Calu3 (cell line): ENCODE results near the gene ZNF287. TPM values are rescaled to one million over a fixed set of nuclear protein-coding genes. Genes with fewer than 3 reads are reported as not detected.
"Not testable (repeated sequence)": the region's sequence is repeated elsewhere in the genome, so short reads cannot be mapped to it uniquely, and the experiment has no call there.

Source experiments
- BruUV-seq: library from RNA; stranded (reverse); fragments of 400-500 nt; replicated peaks from 2 replicates; lab custom pipeline; 2021; lab: Mats Ljungman, UMichigan
- CTCF ChIA-PET: fragments of 300-600 bp; sonication (Branson Sonifier 250); formaldehyde crosslinking; loops from one replicate; lab custom pipeline; 2022; ENCODE audit warnings: antibody characterized with exemption; lab: Charles Lee
- DNase-seq: peaks from one replicate; pipeline ENCODE4 v3.0.0; 2022
- H3K27ac Mint-ChIP-seq: one replicate; pipeline ENCODE4 v1.8.0; 2022; ENCODE audit warnings: mixed read lengths; ENCODE audit not compliant: unreplicated experiment
- H3K27me3 Mint-ChIP-seq: one replicate; pipeline ENCODE4 v1.8.0; 2022; ENCODE audit warnings: mixed read lengths; ENCODE audit not compliant: unreplicated experiment
- H3K36me3 Mint-ChIP-seq: one replicate; pipeline ENCODE4 v1.8.0; 2022; ENCODE audit warnings: mild to moderate bottlenecking, moderate library complexity, mixed read lengths; ENCODE audit not compliant: insufficient read depth, unreplicated experiment
- H3K4me1 Mint-ChIP-seq: one replicate; pipeline ENCODE4 v1.8.0; 2022; ENCODE audit warnings: mild to moderate bottlenecking, low read depth, mixed read lengths; ENCODE audit not compliant: unreplicated experiment
- H3K4me3 Mint-ChIP-seq: one replicate; pipeline ENCODE4 v1.8.0; 2022; ENCODE audit warnings: mild to moderate bottlenecking, low read depth, moderate library complexity, mixed read lengths; ENCODE audit not compliant: unreplicated experiment
- H3K9me3 Mint-ChIP-seq: one replicate; pipeline ENCODE4 v1.8.0; 2022; ENCODE audit warnings: low read depth, mixed read lengths; ENCODE audit not compliant: unreplicated experiment
- CTCF ChIP-seq: fragments of 200-600 bp; IDR thresholded peaks from one replicate; pipeline ENCODE4 v1.8.0; 2022; ENCODE audit warnings: antibody characterized with exemption; ENCODE audit not compliant: unreplicated experiment
- intact Hi-C: fragments of 100-400 bp; cut with micrococcal nuclease; formaldehyde crosslinking; loops from one replicate; pipeline ENCODE4 v1.10.0; 2022; ENCODE audit not compliant: unreplicated experiment
- total RNA-seq: library from RNA; stranded (reverse); gene quantifications from 2 replicates; pipeline ENCODE4 v1.2.3, GENCODE V29; 2022

Gene ZNF287
- total RNA-seq, 1 experiment from 2014 or later, result not detected

- intact Hi-C loops, result loop anchor here (2.0 kb wide), 1 partner anchor 454 kb away; no protein-coding TSS in a partner anchor
- Mint-ChIP-seq H3K36me3 (peaks cover 16% of the 10 kb centered on the region), H3K4me1 (no peaks in the 10 kb centered on the region), H3K4me3 (peak overlapping the region; percentile 90), H3K27ac (peak overlapping the region; percentile 88), H3K27me3 (no peaks in the 10 kb centered on the region), H3K9me3 (peaks cover 2% of the 10 kb centered on the region)
- TF ChIP-seq CTCF, result no peak
- BruUV-seq, result no TSS peak
- CTCF ChIA-PET, result no interaction called here
- DNase-seq, result no peak
Measured at GRCh38 chr17:16537130-16537458, 31.9 kb downstream of the ZNF287 start.

- H3K4me3 Mint-ChIP-seq, result no peak overlapping the region
- H3K9me3 Mint-ChIP-seq, result no peaks in the 10 kb centered on the region
- intact Hi-C loops, result no loop called here
- no TSS peak for BruUV-seq
- peaks cover 3% of the 10 kb centered on the region for H3K27me3 Mint-ChIP-seq
- no peaks in the 10 kb centered on the region for H3K4me1 Mint-ChIP-seq
- H3K36me3 Mint-ChIP-seq, result peaks cover 16% of the 10 kb centered on the region
- no peak for TF ChIP-seq CTCF
- CTCF ChIA-PET, result no interaction called here
- H3K27ac Mint-ChIP-seq, result no peak overlapping the region
- DNase-seq, result no peak
Measured at GRCh38 chr17:16534236-16534635, 34.8 kb downstream of the ZNF287 start.

GRCh38 chr17:16529906-16530305 is 39.1 kb downstream of the ZNF287 start:
- no peak overlapping the region for H3K4me3 Mint-ChIP-seq
- CTCF ChIA-PET, result no interaction called here
- no peaks in the 10 kb centered on the region for H3K9me3 Mint-ChIP-seq
- no peak for DNase-seq
- H3K27me3 Mint-ChIP-seq, result peaks cover 21% of the 10 kb centered on the region
- TF ChIP-seq CTCF, result no peak
- no TSS peak for BruUV-seq
- H3K36me3 Mint-ChIP-seq, result peaks cover 2% of the 10 kb centered on the region
- intact Hi-C loops, result no loop called here
- H3K4me1 Mint-ChIP-seq, result no peaks in the 10 kb centered on the region
- no peak overlapping the region for H3K27ac Mint-ChIP-seq

- Mint-ChIP-seq H3K4me1 (no peaks in the 10 kb centered on the region), H3K36me3 (no peaks in the 10 kb centered on the region), H3K27ac (no peak overlapping the region), H3K9me3 (no peaks in the 10 kb centered on the region), H3K27me3 (peaks cover 21% of the 10 kb centered on the region), H3K4me3 (no peak overlapping the region)
- BruUV-seq, result no TSS peak
- no peak for TF ChIP-seq CTCF
- DNase-seq, result no peak
- intact Hi-C loops, result no loop called here
- CTCF ChIA-PET, result no interaction called here
Measured at GRCh38 chr17:16527298-16527697, 41.7 kb downstream of the ZNF287 start.

- CTCF ChIA-PET, result interaction anchor here (0.7 to 1.0 kb wide), 2 partner anchors 10 to 76 kb away, joined by 3 to 6 read pairs; no protein-coding TSS in a partner anchor
- H3K4me1 Mint-ChIP-seq, H3K4me3 Mint-ChIP-seq, BruUV-seq, H3K36me3 Mint-ChIP-seq, H3K9me3 Mint-ChIP-seq, DNase-seq, H3K27ac Mint-ChIP-seq, intact Hi-C loops: not testable (repeated sequence)
- peaks cover 21% of the 10 kb centered on the region for H3K27me3 Mint-ChIP-seq
Measured at GRCh38 chr17:16525556-16525955, 43.4 kb downstream of the ZNF287 start.
